ENCODE measurements around the gene MAML3. TPM values are rescaled to one million over a fixed set of nuclear protein-coding genes. Genes with fewer than 3 reads are reported as not detected.

MAML3 gene
- total RNA-seq, 1 donor from 2014 or later, result 8.0 TPM

DNA sequence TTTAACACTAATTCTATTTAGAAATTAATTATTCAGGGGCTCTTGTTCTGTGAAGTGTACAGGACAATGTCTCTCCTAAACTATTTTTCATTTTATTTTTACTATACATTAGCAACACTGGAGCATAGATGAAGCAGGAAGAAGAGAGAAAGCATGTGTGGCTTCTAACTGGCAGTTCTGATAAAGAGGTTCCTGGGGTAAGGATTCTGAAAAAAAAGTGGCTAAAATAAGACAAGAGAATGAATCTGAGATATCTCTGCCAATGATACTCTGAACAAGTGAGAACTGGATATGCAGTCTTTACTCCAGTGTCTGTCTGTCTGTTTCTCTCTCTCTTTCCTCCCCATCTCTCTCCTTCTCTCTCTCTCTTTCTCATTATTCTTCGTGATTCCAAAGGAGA is 125.9 kb downstream of the MAML3 start:
- Mint-ChIP-seq H3K4me1 (ENCODE audit: unreplicated experiment) (peaks cover 1% of the 10 kb centered on the region), H3K27ac (ENCODE audit: unreplicated experiment) (no peak overlapping the region), H3K4me3 (ENCODE audit: unreplicated experiment) (no peak overlapping the region), H3K9me3 (ENCODE audit: unreplicated experiment) (no peaks in the 10 kb centered on the region), H3K27me3 (ENCODE audit: unreplicated experiment) (no peaks in the 10 kb centered on the region), H3K36me3 (ENCODE audit: unreplicated experiment) (no peaks in the 10 kb centered on the region)
- TF ChIP-seq, protein P1, sequence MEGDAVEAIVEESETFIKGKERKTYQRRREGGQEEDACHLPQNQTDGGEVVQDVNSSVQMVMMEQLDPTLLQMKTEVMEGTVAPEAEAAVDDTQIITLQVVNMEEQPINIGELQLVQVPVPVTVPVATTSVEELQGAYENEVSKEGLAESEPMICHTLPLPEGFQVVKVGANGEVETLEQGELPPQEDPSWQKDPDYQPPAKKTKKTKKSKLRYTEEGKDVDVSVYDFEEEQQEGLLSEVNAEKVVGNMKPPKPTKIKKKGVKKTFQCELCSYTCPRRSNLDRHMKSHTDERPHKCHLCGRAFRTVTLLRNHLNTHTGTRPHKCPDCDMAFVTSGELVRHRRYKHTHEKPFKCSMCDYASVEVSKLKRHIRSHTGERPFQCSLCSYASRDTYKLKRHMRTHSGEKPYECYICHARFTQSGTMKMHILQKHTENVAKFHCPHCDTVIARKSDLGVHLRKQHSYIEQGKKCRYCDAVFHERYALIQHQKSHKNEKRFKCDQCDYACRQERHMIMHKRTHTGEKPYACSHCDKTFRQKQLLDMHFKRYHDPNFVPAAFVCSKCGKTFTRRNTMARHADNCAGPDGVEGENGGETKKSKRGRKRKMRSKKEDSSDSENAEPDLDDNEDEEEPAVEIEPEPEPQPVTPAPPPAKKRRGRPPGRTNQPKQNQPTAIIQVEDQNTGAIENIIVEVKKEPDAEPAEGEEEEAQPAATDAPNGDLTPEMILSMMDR (IDR thresholded peaks at IDR 0.05), result no peak
- DNase-seq (ENCODE audit: extremely low spot score, unreplicated experiment), result no peak

DNA sequence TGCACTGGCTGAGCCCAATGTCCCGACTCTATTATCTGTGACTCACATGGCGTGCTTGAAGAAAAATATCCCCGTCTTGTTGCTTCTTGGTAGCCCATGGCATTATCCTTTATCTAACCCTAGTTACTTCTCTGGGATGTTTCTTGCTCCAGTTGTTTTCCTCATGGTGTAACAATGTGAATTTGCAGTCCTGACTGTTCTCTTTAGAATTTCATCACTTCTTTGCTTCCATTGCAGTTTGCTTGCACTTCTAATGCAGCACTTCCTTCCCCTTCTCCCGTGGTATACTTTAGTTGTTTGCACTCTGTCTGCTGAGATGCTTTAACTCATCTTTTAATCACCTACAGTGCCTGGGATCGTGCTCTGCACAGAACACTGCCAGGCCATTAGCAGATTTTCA is 126.9 kb downstream of the MAML3 start:
- no peaks in the 10 kb centered on the region for H3K36me3 Mint-ChIP-seq (ENCODE audit: unreplicated experiment)
- no peak for DNase-seq (ENCODE audit: extremely low spot score, unreplicated experiment)
- H3K4me1 Mint-ChIP-seq (ENCODE audit: unreplicated experiment), result peaks cover 1% of the 10 kb centered on the region
- no peak overlapping the region for H3K4me3 Mint-ChIP-seq (ENCODE audit: unreplicated experiment)
- H3K27me3 Mint-ChIP-seq (ENCODE audit: unreplicated experiment), result no peaks in the 10 kb centered on the region
- H3K9me3 Mint-ChIP-seq (ENCODE audit: unreplicated experiment), result no peaks in the 10 kb centered on the region
- no peak overlapping the region for H3K27ac Mint-ChIP-seq (ENCODE audit: unreplicated experiment)
- TF ChIP-seq, protein P1 (IDR thresholded peaks at IDR 0.05), result no peak

DNA sequence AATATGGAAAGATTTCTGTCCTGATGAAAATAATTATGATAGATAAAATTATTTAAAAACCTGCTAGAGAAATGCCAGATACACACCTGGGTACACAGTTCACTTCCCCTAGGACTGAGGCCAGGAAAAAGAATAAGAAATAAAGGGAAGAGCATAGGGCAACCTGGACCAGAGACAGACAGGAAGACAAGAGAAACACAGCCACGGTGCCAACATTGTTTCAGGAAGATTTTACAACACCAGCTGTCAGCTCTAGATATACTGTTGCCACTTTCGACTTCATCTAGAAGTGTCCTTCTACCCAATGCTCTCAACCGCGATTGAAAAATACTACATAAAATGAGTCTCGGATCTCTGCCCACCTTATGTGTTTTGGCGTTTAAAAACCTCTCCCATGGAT is 128.5 kb downstream of the MAML3 start:
- no peak overlapping the region for H3K27ac Mint-ChIP-seq (ENCODE audit: unreplicated experiment)
- H3K36me3 Mint-ChIP-seq (ENCODE audit: unreplicated experiment), result no peaks in the 10 kb centered on the region
- H3K9me3 Mint-ChIP-seq (ENCODE audit: unreplicated experiment), result no peaks in the 10 kb centered on the region
- H3K4me3 Mint-ChIP-seq (ENCODE audit: unreplicated experiment), result no peak overlapping the region
- TF ChIP-seq, protein P1 (IDR thresholded peaks at IDR 0.05), result no peak
- H3K27me3 Mint-ChIP-seq (ENCODE audit: unreplicated experiment), result no peaks in the 10 kb centered on the region
- peaks cover 6% of the 10 kb centered on the region for H3K4me1 Mint-ChIP-seq (ENCODE audit: unreplicated experiment)
- no peak for DNase-seq (ENCODE audit: extremely low spot score, unreplicated experiment)

DNA sequence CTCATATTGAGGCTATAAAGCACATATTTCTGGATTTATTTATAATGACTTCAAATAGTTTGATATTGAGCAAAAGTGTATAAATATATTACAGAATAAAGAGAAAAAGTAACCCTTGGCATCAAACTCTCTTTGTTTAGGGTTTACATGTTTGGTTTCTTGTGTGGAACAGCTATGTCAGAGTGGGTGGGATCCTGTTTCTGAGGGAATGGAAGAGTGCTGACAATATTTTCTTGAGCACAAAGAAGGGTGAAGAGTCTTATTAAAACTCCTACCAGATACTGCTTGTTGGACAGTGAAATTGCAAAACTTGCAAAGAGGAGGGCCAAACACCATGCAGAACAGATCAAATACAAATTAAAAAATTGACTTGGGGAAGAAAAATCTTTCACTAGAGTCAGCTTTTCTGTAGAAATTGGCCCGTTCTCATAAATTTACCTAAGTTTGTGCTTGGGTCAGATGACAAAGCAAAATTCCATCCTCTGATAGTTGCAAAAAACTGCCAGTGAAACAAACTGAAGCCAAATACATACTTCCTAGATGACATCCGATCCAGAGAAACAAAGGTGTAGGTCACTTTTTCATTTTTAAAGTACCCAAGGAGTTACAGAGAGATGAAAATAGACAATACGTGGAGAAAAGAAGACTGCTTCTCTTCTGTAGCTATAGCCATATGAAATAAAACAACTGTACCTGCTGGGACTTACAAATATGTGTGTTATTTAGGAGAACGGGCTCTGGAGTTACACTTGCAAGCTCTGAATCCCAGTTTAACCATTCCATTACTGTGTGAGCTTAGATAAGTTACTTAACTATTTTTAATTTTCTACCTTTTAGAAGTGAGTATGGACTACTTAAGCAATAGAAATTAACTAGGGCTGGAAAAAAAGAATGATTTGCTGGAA is 133.3 kb downstream of the MAML3 start:
- H3K4me3 Mint-ChIP-seq (ENCODE audit: unreplicated experiment), result no peak overlapping the region
- H3K9me3 Mint-ChIP-seq (ENCODE audit: unreplicated experiment), result no peaks in the 10 kb centered on the region
- H3K27ac Mint-ChIP-seq (ENCODE audit: unreplicated experiment), result no peak overlapping the region
- no peaks in the 10 kb centered on the region for H3K36me3 Mint-ChIP-seq (ENCODE audit: unreplicated experiment)
- DNase-seq (ENCODE audit: extremely low spot score, unreplicated experiment), result no peak
- H3K27me3 Mint-ChIP-seq (ENCODE audit: unreplicated experiment), result no peaks in the 10 kb centered on the region
- TF ChIP-seq, protein P1 (IDR thresholded peaks at IDR 0.05), result no peak
- H3K4me1 Mint-ChIP-seq (ENCODE audit: unreplicated experiment), result peaks cover 17% of the 10 kb centered on the region

DNA sequence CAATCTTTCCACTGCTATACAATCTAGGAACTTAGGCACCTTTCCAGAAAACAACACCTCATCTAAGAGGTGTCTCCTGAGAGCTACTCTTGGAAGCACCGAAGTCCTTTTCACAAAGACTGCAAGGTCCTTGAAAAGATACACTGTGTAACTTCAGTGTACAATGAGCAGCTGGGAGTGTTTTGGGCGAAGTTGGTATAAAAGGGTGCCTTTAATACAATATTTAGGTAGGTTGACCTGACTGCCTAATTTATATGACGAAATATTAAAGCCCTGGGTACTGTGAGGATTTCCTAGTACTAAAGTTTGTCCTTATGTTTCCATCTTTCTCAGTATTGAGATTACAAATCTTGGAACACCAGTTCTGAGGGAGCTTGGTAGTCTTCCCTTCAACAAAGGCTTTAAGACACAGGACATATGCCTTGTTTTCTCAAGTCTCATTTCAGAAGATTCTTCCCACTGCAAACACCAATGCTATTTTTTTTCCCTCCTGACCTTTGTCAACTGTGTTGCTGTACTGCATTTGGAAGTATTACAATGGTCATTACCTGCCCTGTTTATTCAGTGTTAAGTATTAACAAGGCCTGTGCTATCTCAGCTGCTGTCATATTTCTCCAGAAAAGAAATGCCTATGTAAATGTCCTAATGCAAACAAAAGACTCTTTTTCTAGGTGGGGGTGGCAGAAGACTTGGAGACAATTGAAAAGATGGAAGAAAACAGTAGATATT is 134.2 kb downstream of the MAML3 start:
- no peak for DNase-seq (ENCODE audit: extremely low spot score, unreplicated experiment)
- Mint-ChIP-seq H3K27me3 (ENCODE audit: unreplicated experiment) (no peaks in the 10 kb centered on the region), H3K27ac (ENCODE audit: unreplicated experiment) (no peak overlapping the region), H3K4me3 (ENCODE audit: unreplicated experiment) (no peak overlapping the region), H3K36me3 (ENCODE audit: unreplicated experiment) (peaks cover 2% of the 10 kb centered on the region), H3K9me3 (ENCODE audit: unreplicated experiment) (no peaks in the 10 kb centered on the region), H3K4me1 (ENCODE audit: unreplicated experiment) (peaks cover 17% of the 10 kb centered on the region)
- TF ChIP-seq, protein P1 (IDR thresholded peaks at IDR 0.05), result no peak
